ENCODE data around the gene COX7C. TPM values are rescaled to one million over a fixed set of nuclear protein-coding genes. Genes with fewer than 3 reads are reported as not detected.
"Not testable (repeated sequence)": the region's sequence is repeated elsewhere in the genome, so short reads cannot be mapped to it uniquely, and the experiment has no call there.

COX7C gene, protein sequence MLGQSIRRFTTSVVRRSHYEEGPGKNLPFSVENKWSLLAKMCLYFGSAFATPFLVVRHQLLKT
- 100 to 1,000 TPM; 912 to 930 TPM for total RNA-seq
- 650 TPM for polyA plus RNA-seq (2013, experiment 1 of 2)
- 596 TPM for polyA plus RNA-seq (2013, experiment 2 of 2)
- long read RNA-seq, experiment 1, transcript COX7C-205 (3 exons, 369 nt): minor isoform, 41 of 594 reads
- long read RNA-seq, experiment 1, transcript COX7C-201 (3 exons, 666 nt): major isoform, 501 of 594 reads
- long read RNA-seq, experiment 1, partial matches to known transcripts: 4 of 594 reads
- long read RNA-seq, experiment 1, other reads (novel, unspliced or antisense): 47 of 594 reads
- long read RNA-seq, experiment 2, transcript COX7C-205 (3 exons, 369 nt): minor isoform, 14 of 187 reads
- long read RNA-seq, experiment 2, transcript COX7C-201 (3 exons, 666 nt): major isoform, 169 of 187 reads
- long read RNA-seq, experiment 2, partial matches to known transcripts: 0 of 187 reads
- long read RNA-seq, experiment 2, other reads (novel, unspliced or antisense): 4 of 187 reads
- long read RNA-seq, experiment 3, transcript COX7C-201 (3 exons, 666 nt): major isoform, 164 of 181 reads
- long read RNA-seq, experiment 3, transcript COX7C-205 (3 exons, 369 nt): minor isoform, 13 of 181 reads
- long read RNA-seq, experiment 3, partial matches to known transcripts: 0 of 181 reads
- long read RNA-seq, experiment 3, other reads (novel, unspliced or antisense): 2 of 181 reads
- long read RNA-seq, experiment 4, partial matches to known transcripts: 0 of 6 reads
- long read RNA-seq, experiment 4, other reads (novel, unspliced or antisense): 2 of 6 reads

DNA sequence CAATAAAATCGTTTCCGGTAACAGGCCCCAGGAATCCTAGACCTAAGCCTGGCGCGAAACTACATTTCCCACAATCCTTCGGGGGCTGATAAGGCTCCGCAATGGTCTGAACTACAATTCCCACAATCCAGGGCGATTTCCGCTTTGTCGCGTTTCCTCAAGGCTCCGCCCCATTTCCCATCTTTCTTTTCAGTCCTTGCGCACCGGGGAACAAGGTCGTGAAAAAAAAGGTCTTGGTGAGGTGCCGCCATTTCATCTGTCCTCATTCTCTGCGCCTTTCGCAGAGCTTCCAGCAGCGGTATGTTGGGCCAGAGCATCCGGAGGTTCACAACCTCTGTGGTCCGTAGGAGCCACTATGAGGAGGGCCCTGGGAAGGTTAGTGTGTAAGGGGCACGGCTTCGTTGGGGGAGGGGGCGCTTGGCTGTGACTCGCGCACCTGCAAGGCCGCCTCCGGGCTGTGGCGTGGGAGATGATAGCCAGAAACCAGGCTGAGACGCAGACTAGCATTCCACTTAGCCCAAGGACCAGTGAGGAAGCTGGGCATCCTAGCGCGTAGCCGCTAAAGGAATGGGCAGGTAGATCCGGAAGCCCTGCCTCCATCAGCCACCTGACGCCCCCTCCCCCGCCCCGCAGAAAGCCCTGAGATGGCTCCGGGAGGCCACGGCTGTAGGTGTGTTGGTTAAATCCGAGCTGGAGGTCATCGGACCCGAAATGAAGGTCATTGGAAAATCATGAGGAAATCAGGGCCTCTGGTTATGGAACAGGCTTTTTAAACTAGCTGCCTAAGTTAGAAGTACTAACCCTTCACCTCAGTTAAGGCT lies at the start of gene COX7C:
COX7C (plus strand) TSS at position 186 of the 821 bp plus-strand sequence; CDS start at position 301, 115 bp downstream.
- Mint-ChIP-seq H3K27me3 (ENCODE audit: insufficient read depth) (no peaks in the 10 kb centered on the region), H3K9me3 (no peaks in the 10 kb centered on the region), H3K4me1 (peaks cover 17% of the 10 kb centered on the region), H3K36me3 (ENCODE audit: low read depth) (peaks cover 37% of the 10 kb centered on the region), H3K27ac (peak within 1 kb of the TSS; percentile 100), H3K4me3 (peak within 1 kb of the TSS; percentile 100)
- Histone ChIP-seq H3K9ac (ENCODE audit: extremely low read depth, low read length, poor library complexity, severe bottlenecking) (peak within 1 kb of the TSS; percentile 79), H3K4me1 (ENCODE audit: control insufficient read depth, insufficient read depth, low read length) (no peaks in the 10 kb centered on the region), H3K36me3 (ENCODE audit: control insufficient read depth, insufficient read depth, low read length) (peaks cover 39% of the 10 kb centered on the region), H3K27me3 (ENCODE audit: control insufficient read depth, insufficient read depth, low read length, poor library complexity, severe bottlenecking) (no peaks in the 10 kb centered on the region), H3K4me3 (ENCODE audit: low read length) (peak within 1 kb of the TSS; percentile 99), H3K9me3 (ENCODE audit: control insufficient read depth, low read length) (no peaks in the 10 kb centered on the region), H3K27ac (ENCODE audit: low read depth, low read length) (peak within 1 kb of the TSS; percentile 40)
- 0 to 1% methylated on average over 11 to 41 of the region's 41 CpGs for WGBS, 2 experiments (ENCODE audit: insufficient coverage in 1 of 2, insufficient read length in 1 of 2)
- peak; percentile 96 for DNase-seq
- TF ChIP-seq, protein P1, sequence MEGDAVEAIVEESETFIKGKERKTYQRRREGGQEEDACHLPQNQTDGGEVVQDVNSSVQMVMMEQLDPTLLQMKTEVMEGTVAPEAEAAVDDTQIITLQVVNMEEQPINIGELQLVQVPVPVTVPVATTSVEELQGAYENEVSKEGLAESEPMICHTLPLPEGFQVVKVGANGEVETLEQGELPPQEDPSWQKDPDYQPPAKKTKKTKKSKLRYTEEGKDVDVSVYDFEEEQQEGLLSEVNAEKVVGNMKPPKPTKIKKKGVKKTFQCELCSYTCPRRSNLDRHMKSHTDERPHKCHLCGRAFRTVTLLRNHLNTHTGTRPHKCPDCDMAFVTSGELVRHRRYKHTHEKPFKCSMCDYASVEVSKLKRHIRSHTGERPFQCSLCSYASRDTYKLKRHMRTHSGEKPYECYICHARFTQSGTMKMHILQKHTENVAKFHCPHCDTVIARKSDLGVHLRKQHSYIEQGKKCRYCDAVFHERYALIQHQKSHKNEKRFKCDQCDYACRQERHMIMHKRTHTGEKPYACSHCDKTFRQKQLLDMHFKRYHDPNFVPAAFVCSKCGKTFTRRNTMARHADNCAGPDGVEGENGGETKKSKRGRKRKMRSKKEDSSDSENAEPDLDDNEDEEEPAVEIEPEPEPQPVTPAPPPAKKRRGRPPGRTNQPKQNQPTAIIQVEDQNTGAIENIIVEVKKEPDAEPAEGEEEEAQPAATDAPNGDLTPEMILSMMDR (conservative IDR thresholded peaks at IDR 0.05): no peak

DNA sequence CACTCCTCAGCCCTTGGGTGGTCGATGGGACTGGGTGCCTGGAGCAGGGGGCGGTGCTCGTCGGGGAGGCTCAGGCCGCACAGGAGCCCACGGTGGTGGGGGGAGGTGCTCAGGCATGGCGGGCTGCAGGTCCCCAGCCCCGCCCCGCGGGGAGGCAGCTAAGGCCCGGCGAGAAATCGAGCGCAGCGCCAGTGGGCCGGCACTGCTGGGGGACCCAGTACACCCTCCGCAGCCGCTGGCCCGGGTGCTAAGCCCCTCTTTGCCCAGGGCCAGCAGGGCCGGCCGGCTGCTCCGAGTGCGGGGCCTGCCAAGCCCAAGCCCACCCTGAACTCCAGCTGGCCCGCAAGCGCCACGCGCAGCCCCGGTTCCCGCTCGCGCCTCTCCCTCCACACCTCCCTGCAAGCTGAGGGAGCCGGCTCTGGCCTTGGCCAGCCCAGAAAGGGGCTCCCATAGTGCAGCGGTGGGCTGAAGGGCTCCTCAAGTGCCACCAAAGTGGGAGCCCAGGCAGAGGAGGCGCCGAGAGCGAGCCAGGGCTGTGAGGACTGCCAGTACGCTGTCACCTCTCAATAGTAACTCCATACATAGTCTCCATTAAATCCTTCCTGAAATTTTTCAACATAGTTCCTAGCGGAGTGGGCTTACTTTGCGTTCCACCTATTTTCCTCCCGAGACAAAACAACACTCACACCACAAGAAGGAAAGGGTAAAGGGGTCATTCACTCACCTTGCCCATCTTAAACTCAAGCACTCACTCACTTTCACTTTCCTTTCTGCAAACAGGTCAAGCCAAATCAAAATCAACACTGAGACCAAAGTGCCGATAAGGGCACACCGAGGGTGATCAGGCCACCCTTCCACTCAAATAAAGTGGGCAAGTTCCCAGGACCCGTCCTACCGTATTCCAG lies 48.0 kb upstream of the COX7C start:
- not testable (repeated sequence) for DNase-seq; H3K36me3 Mint-ChIP-seq (ENCODE audit: low read depth); H3K9me3 ChIP-seq (ENCODE audit: control insufficient read depth, low read length); H3K27ac ChIP-seq (ENCODE audit: low read depth, low read length); H3K27me3 ChIP-seq (ENCODE audit: control insufficient read depth, insufficient read depth, low read length, poor library complexity, severe bottlenecking); H3K9ac ChIP-seq (ENCODE audit: extremely low read depth, low read length, poor library complexity, severe bottlenecking); H3K27ac Mint-ChIP-seq; H3K4me3 ChIP-seq (ENCODE audit: low read length); H3K4me1 ChIP-seq (ENCODE audit: control insufficient read depth, insufficient read depth, low read length); H3K36me3 ChIP-seq (ENCODE audit: control insufficient read depth, insufficient read depth, low read length); H3K27me3 Mint-ChIP-seq (ENCODE audit: insufficient read depth); H3K4me3 Mint-ChIP-seq
- peaks cover 11% of the 10 kb centered on the region for H3K9me3 Mint-ChIP-seq
- H3K4me1 Mint-ChIP-seq: peaks cover 23% of the 10 kb centered on the region
- 97 to 98% methylated on average over 7 to 39 of the region's 44 CpGs for WGBS, 2 experiments (ENCODE audit: insufficient coverage in 1 of 2, insufficient read length in 1 of 2)

DNA sequence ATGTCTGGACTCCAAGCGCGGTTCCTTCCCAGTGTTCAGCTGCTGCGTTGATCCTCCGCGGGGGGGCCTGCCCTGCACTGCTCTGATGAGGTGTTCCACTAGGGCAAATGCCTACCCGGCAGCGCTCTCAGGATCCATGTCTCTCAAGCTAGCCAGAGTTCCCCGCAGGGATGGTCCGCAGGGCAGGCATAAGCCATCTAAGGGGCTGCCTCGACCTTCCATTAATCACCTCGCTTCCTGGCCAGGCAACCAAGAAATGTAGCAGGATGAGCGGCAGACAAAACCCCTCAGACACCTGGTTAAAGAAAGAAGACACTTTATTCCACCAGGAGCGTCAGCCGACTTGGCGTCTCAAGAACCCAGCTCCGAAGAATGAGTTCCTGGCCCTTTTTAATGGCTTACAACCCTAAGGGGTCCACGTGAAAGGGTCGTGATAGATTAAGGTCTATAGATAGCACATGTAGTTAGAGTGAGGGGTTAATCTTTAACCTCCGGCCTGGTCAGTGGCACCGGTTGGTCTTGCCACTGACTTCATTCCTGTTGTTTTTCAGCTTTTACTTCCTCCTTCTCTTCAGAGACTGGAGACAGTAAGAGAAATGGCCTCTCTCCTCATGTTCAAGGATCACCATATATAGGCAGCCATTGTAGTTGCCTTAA lies 47.2 kb upstream of the COX7C start:
- Mint-ChIP-seq H3K36me3 (ENCODE audit: low read depth) (peaks cover 7% of the 10 kb centered on the region), H3K27me3 (ENCODE audit: insufficient read depth) (no peaks in the 10 kb centered on the region), H3K9me3 (peaks cover 11% of the 10 kb centered on the region), H3K4me1 (peaks cover 16% of the 10 kb centered on the region), H3K4me3 (no peak overlapping the region), H3K27ac (no peak overlapping the region)
- Histone ChIP-seq H3K9ac (ENCODE audit: extremely low read depth, low read length, poor library complexity, severe bottlenecking) (no peak overlapping the region), H3K36me3 (ENCODE audit: control insufficient read depth, insufficient read depth, low read length) (no peaks in the 10 kb centered on the region), H3K27ac (ENCODE audit: low read depth, low read length) (no peak overlapping the region), H3K27me3 (ENCODE audit: control insufficient read depth, insufficient read depth, low read length, poor library complexity, severe bottlenecking) (no peaks in the 10 kb centered on the region), H3K4me3 (ENCODE audit: low read length) (no peak overlapping the region), H3K9me3 (ENCODE audit: control insufficient read depth, low read length) (no peaks in the 10 kb centered on the region), H3K4me1 (ENCODE audit: control insufficient read depth, insufficient read depth, low read length) (peaks cover 3% of the 10 kb centered on the region)
- TF ChIP-seq, protein P1 (conservative IDR thresholded peaks at IDR 0.05): no peak
- peak; percentile 40 for DNase-seq
- 93 to 96% methylated on average over 16 to 20 of the region's 20 CpGs for WGBS, 2 experiments (ENCODE audit: insufficient coverage in 1 of 2, insufficient read length in 1 of 2)

DNA sequence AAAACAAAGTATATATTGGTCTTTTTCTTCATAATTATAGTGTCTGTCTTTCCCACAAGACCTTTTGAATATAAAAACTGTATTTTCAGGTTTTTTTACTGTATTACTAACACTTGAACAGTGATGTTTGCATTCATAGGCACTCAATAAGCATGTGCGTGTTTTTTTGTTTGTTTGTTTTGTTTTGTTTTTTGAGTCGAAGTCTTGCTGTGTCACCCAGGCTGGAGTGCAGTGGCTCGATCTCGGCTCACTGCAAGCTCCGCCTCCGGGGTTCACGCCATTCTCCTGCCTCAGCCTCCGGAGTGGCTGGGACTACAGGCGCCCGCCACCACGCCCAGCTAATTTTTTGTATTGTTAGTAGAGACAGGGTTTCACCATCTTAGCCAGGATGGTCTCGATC lies 46.6 kb upstream of the COX7C start:
- not testable (repeated sequence) for H3K27ac ChIP-seq (ENCODE audit: low read depth, low read length); H3K9me3 ChIP-seq (ENCODE audit: control insufficient read depth, low read length); H3K27me3 ChIP-seq (ENCODE audit: control insufficient read depth, insufficient read depth, low read length, poor library complexity, severe bottlenecking); H3K36me3 ChIP-seq (ENCODE audit: control insufficient read depth, insufficient read depth, low read length); H3K4me3 Mint-ChIP-seq; H3K9ac ChIP-seq (ENCODE audit: extremely low read depth, low read length, poor library complexity, severe bottlenecking); H3K27ac Mint-ChIP-seq; H3K27me3 Mint-ChIP-seq (ENCODE audit: insufficient read depth); H3K4me1 ChIP-seq (ENCODE audit: control insufficient read depth, insufficient read depth, low read length); H3K4me3 ChIP-seq (ENCODE audit: low read length); DNase-seq; H3K36me3 Mint-ChIP-seq (ENCODE audit: low read depth)
- peaks cover 12% of the 10 kb centered on the region for H3K4me1 Mint-ChIP-seq
- 92 to 96% methylated on average over 4 to 12 of the region's 12 CpGs for WGBS, 2 experiments (ENCODE audit: insufficient coverage in 1 of 2, insufficient read length in 1 of 2)
- peaks cover 11% of the 10 kb centered on the region for H3K9me3 Mint-ChIP-seq

Measured in endodermal cell (in vitro differentiated cells).